Measurements from ENCODE around the gene GJB6. TPM values are rescaled to one million over a fixed set of nuclear protein-coding genes. Genes with fewer than 3 reads are reported as not detected.

GJB6 gene
- total RNA-seq, 1 experiment from 2014 or later, result not detected

- TF ChIP-seq CTCF (conservative IDR thresholded peaks at IDR 0.05), result no peak
- TF ChIP-seq EZH2 (IDR thresholded peaks at IDR 0.05; ENCODE audit: low read depth), result no peak
These were observed 9.5 kb upstream of the GJB6 start for GRCh38 chr13:20241593-20241992.

GRCh38 chr13:20239748-20240147, 7.6 kb upstream of the GJB6 start:
- intact Hi-C loops (cut with micrococcal nuclease; ENCODE audit: unreplicated experiment), result no loop called here

More at GRCh38 chr13:20241593-20241992, 9.5 kb upstream of the GJB6 start:
- no peaks in the 10 kb centered on the region for H3K4me1 ChIP-seq (replicated peaks; ENCODE audit: insufficient read depth)
- CTCF ChIA-PET, result no interaction called here
- no peaks in the 10 kb centered on the region for H3K36me3 ChIP-seq (ENCODE audit: low read depth)
- H3K4me2 ChIP-seq, result no peak overlapping the region
- H3K4me3 ChIP-seq, result no peak overlapping the region
- no peak overlapping the region for H3K27ac ChIP-seq
- no peaks in the 10 kb centered on the region for H3K9me3 ChIP-seq (ENCODE audit: insufficient read depth, low read depth)
- no TSS peak for BruUV-seq (replicated peaks)
- intact Hi-C loops (cut with micrococcal nuclease; ENCODE audit: unreplicated experiment), result no loop called here
- no peaks in the 10 kb centered on the region for H4K20me1 ChIP-seq (ENCODE audit: insufficient read depth)
- H3K27me3 ChIP-seq (ENCODE audit: insufficient read depth, low read depth), result no peaks in the 10 kb centered on the region
- POLR2A ChIA-PET (ENCODE audit: unreplicated experiment), result no interaction called here
- H3F3A ChIP-seq (ENCODE audit: insufficient read depth, low read depth), result no peaks in the 10 kb centered on the region
- DNase-seq, result no peak
- no peaks in the 10 kb centered on the region for H3K9me2 ChIP-seq (ENCODE audit: insufficient read depth)
- no peaks in the 10 kb centered on the region for H3K79me2 ChIP-seq (ENCODE audit: low read depth)
- no peak overlapping the region for H2AFZ ChIP-seq

GRCh38 chr13:20232556-20233277, 598 bp upstream of the GJB6 start:
- Histone ChIP-seq H3K36me3 (ENCODE audit: low read depth) (no peaks in the 10 kb centered on the region), H2AFZ (no peak overlapping the region), H3K9me3 (ENCODE audit: insufficient read depth, low read depth) (no peaks in the 10 kb centered on the region), H3K27me3 (ENCODE audit: insufficient read depth, low read depth) (no peaks in the 10 kb centered on the region), H3K79me2 (ENCODE audit: low read depth) (no peaks in the 10 kb centered on the region), H4K20me1 (ENCODE audit: insufficient read depth) (no peaks in the 10 kb centered on the region), H3K27ac (no peak overlapping the region), H3K4me2 (no peak overlapping the region), H3K4me3 (no peak overlapping the region), H3K9me2 (ENCODE audit: insufficient read depth) (no peaks in the 10 kb centered on the region), H3F3A (ENCODE audit: insufficient read depth, low read depth) (no peaks in the 10 kb centered on the region), H3K4me1 (replicated peaks; ENCODE audit: insufficient read depth) (no peaks in the 10 kb centered on the region)
- POLR2A ChIA-PET (ENCODE audit: unreplicated experiment), result no interaction called here
- CTCF ChIA-PET, result no interaction called here
- intact Hi-C loops (cut with micrococcal nuclease; ENCODE audit: unreplicated experiment), result no loop called here
- DNase-seq, result no peak
- TF ChIP-seq EZH2 (IDR thresholded peaks at IDR 0.05; ENCODE audit: low read depth), result no peak
- no peak for TF ChIP-seq CTCF (conservative IDR thresholded peaks at IDR 0.05)
- BruUV-seq (replicated peaks), result no TSS peak

More at GRCh38 chr13:20239748-20240147, 7.6 kb upstream of the GJB6 start:
- no peaks in the 10 kb centered on the region for H3K9me2 ChIP-seq (ENCODE audit: insufficient read depth)
- H3K4me1 ChIP-seq (replicated peaks; ENCODE audit: insufficient read depth), result no peaks in the 10 kb centered on the region
- H2AFZ ChIP-seq, result no peak overlapping the region
- no peak overlapping the region for H3K4me3 ChIP-seq
- TF ChIP-seq EZH2 (IDR thresholded peaks at IDR 0.05; ENCODE audit: low read depth), result no peak
- TF ChIP-seq CTCF (conservative IDR thresholded peaks at IDR 0.05), result no peak
- BruUV-seq (replicated peaks), result no TSS peak
- H3K79me2 ChIP-seq (ENCODE audit: low read depth), result no peaks in the 10 kb centered on the region
- no peaks in the 10 kb centered on the region for H3K27me3 ChIP-seq (ENCODE audit: insufficient read depth, low read depth)
- no peak for DNase-seq
- POLR2A ChIA-PET (ENCODE audit: unreplicated experiment), result no interaction called here
- H3K9me3 ChIP-seq (ENCODE audit: insufficient read depth, low read depth), result no peaks in the 10 kb centered on the region
- no peaks in the 10 kb centered on the region for H4K20me1 ChIP-seq (ENCODE audit: insufficient read depth)
- no peaks in the 10 kb centered on the region for H3K36me3 ChIP-seq (ENCODE audit: low read depth)
- no peak overlapping the region for H3K4me2 ChIP-seq
- CTCF ChIA-PET, result no interaction called here
- no peaks in the 10 kb centered on the region for H3F3A ChIP-seq (ENCODE audit: insufficient read depth, low read depth)
- no peak overlapping the region for H3K27ac ChIP-seq

All from PC-9 (cell line).